8988T (cell line): ENCODE results near the gene FSCN2.
A peak's percentile ranks its signal among the peaks of the same experiment; 100 is the strongest.

Source experiments
- DNase-seq: peaks from one replicate; pipeline ENCODE4 v3.0.0; 2011

The FSCN2 gene

GRCh38 chr17:81542431-81543338, 14.5 kb downstream of the FSCN2 start:
- no peak for DNase-seq

DNA sequence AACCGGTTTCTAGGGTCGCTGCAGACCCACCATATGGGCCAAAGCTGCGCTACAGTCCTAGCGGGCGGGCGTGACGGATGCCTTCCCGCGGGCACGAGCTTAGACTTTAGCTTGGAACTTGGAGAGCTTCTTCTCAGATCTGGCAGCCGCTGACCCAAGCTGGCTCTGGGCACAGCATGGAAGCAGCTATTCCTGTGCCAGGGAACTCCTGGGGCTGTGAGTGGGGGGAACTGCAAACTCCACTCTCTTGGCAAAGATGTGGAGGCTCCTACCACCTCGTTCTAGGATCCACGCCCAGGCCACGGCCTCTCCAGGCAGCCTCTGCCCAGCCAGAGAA, 15.1 kb downstream of the FSCN2 start:
- DNase-seq = no peak

- no peak for DNase-seq
These were observed 15.6 kb downstream of the FSCN2 start for GRCh38 chr17:81543756-81544155.

GRCh38 chr17:81544281-81544974, 16.3 kb downstream of the FSCN2 start:
- DNase-seq = no peak

GRCh38 chr17:81545160-81545949, 17.2 kb downstream of the FSCN2 start:
- DNase-seq = no peak

DNA sequence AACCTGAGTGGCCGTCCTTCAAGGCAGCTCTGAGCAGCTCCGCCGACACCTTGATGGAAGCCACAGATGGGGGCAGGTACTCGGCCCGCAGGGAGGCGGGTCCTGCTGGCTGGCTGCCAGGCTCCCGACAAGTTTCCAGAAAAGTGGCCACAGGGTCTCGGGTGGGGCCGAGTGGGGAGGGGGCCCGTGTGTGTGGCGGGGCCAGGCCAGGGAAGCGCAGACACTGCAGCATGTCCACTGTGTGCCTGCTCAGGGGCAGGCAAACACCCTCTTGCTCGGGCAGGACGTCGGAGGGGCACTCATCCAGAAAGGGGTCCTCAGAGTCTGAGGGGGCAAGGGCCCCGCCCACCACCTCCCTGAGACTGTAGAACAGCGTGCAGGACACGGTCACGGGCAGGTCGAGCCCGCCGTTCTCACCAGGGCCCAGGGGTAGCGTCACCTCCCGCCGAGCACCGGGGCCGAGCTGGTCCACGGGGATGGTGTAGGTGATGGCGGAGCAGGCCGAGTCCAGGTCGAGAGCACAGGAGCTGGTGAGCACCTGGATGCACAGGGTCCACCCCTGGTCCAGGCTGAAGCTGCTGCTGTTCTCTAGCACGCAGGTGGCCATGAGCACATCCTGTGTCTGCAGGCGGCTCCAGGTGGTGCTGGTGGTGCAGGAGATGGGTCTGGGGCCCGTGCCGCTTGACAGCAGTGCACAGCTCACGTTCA, 18.9 kb downstream of the FSCN2 start:
- no peak for DNase-seq

- no peak for DNase-seq
These were observed 19.4 kb downstream of the FSCN2 start for GRCh38 chr17:81547614-81547982.

GRCh38 chr17:81549031-81549557, 20.9 kb downstream of the FSCN2 start:
- DNase-seq = no peak

DNA sequence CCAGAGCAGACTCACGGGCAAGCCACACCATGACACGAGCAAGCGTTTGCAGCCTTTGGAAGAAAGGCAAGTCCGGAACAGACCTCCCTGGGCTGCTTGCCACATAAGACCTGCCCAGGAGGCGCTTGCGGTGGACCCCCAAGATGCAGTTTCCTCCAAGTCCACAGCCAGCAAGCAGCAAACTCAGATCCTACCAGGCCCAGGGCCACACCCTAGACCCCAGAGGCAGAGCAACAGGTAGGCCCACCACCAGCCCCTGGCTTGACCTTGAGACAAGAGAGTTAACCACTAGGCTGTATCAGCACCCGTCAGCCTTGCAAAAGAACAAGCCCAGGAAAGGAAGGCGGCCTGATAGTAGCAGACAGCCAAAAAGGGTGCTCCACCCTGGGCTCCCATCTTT, 21.6 kb downstream of the FSCN2 start:
- no peak for DNase-seq

GRCh38 chr17:81550285-81550684, 22.1 kb downstream of the FSCN2 start:
- no peak for DNase-seq

- no peak for DNase-seq
These were observed 22.8 kb downstream of the FSCN2 start for GRCh38 chr17:81550830-81551457.

DNA sequence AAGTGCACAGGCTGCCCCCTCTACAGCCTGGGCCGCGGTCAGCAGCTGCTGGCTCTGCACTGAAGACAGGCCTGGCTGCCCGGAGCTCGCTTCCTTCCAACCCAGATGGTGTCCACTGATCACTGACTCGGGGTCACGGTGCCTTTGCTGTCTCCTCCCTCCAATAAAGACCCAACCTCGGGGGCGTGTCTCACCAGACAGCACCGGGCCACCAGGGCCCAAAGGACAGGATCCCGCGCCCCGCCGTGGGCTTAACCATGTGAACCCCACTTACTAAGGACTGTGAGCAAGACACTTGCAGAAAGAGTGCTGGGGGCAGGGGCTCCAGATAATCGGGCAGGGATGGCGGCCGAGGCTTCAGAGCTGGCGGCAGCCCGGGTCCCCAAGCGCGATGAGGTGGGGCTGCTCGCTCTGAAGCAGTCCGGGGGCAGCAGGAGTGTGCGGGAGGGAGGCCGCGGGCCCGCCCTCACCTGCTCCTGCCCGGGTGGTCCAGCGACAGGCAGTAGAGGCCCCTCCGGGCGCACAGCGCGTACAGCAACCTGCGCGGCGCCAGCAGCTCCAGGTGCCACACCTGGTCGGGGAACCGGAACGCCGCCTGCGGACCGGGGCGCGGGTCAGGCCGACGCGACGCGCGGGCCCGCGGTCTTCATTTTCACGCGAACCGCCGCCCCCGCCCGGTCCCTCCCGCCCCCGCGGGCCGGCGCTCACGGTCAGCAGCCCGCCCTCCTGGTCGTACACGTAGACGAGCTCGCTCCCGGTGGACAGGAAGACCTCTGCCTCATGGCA, 23.5 kb downstream of the FSCN2 start:
- no peak for DNase-seq

DNA sequence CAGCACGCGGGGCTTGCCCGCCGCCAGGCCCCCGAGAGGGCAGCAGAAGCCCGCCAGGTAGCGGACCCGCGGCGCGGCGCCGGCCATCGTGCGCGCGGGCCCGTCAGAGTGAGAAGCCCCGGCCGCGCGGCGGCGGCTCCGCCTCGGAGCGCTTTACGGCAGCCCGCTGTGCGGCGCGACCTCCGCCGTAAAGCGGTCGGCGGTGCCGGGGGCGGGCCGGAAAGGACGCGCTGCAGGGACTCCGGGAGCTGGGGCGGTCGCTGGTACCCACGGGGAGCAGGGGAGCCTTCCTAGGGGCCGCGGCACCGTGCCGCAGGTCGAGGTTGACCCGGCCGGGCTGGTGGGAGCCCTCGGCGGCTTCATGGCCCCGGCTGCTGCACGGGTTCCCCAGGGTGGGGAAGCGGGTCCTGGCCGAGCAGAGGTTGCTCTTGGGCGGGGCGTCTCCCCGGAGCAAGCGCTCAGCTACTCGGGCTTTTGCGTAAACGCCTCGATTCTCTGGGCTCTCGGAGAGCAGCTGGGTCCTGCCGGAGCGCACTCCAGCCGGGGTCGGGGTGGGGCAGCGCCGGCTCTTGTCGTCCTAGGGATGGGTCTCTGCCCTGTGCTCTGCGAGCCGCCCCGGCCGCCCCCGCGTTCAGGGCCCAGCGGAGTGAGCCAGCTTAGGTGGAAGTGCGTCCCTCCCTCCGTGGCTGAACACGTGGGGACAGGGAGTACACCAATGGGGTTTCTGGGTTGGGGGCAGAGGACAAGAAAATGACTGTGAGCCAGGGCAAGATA, 24.3 kb downstream of the FSCN2 start, which contains the start of gene FAAP100:
FAAP100 (minus strand) TSS at position 110 of the 774 bp plus-strand sequence; CDS start at position 87, 23 bp downstream.
- peak; percentile 88 for DNase-seq

- peak; percentile 83 for DNase-seq
These were observed 24.9 kb downstream of the FSCN2 start for GRCh38 chr17:81553018-81553615.

GRCh38 chr17:81553616-81554181, 25.5 kb downstream of the FSCN2 start:
- no peak for DNase-seq

GRCh38 chr17:81556175-81556691, 28.1 kb downstream of the FSCN2 start:
- no peak for DNase-seq

- no peak for DNase-seq
These were observed 28.7 kb downstream of the FSCN2 start for GRCh38 chr17:81556863-81557262.

DNA sequence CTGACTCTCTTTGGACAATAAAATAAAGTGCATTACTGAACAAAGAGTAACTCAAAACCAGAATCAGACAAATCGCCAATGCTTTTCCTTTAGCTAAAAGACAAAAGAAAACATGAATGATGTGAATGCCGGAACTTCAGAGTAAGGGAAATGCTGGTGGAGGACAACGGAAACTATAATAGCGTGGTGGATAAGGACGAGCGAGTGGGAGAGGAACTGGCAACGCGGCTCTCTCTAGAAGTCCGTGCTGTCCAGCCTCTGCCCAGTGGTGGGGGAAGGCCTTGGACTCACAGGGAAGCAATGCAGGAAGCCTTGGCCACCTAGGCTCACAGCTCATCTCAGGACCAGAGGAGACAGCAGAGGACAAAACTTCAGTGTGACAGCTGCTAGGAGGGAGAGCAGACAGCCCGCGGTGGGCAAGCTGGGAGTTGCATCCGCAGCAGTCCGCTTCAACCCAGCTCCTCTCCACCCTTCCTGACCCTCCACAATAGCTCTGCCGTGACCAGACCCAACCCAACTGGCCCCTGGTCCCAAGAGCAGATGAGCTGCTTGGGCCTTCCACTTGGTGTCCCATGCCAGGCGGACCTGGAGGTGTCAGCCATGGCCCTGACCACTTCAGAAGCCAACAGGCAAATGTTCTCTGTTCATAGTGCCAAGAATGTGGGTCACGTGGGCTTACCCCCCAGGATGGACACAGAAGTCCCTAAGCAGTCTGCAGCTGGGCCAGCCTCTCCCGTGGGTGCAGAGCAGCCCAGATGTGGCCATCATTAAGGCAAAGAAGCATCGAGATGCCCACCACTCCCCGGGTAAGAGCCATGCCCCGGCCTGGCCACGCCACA, 29.3 kb downstream of the FSCN2 start:
- DNase-seq = no peak
